Upper lobe of right lung (tissue), 1 donor: ENCODE results near the gene DCAF8L1. TPM values are rescaled to one million over a fixed set of nuclear protein-coding genes. Genes with fewer than 3 reads are reported as not detected.
"Not testable (repeated sequence)": the region's sequence is repeated elsewhere in the genome, so short reads cannot be mapped to it uniquely, and the experiment has no call there.

ENCODE experiments used
- ATAC-seq: fragments of 200-7000 bp; cut with Tn5 transposase; one replicate; pipeline ENCODE4 v1.9.1; 2020; ENCODE audit warnings: mild to moderate bottlenecking, moderate library complexity
- DNase-seq: peaks from one replicate; pipeline ENCODE4 v3.0.0-alpha.2; 2020
- H3K27ac ChIP-seq: fragments of 200-600 bp; one replicate; pipeline ENCODE4 v1.8.0; 2022
- H3K27me3 ChIP-seq: fragments of 200-600 bp; one replicate; pipeline ENCODE4 v1.8.0; 2022; ENCODE audit warnings: mild to moderate bottlenecking
- H3K36me3 ChIP-seq: fragments of 200-600 bp; one replicate; pipeline ENCODE4 v1.8.0; 2022
- H3K4me1 ChIP-seq: fragments of 200-600 bp; one replicate; pipeline ENCODE4 v1.8.0; 2022
- H3K4me3 ChIP-seq: fragments of 200-600 bp; one replicate; pipeline ENCODE4 v1.8.0; 2022; ENCODE audit warnings: mild to moderate bottlenecking
- H3K9me3 ChIP-seq: fragments of 200-600 bp; one replicate; pipeline ENCODE4 v1.8.0; 2022
- CTCF ChIP-seq: fragments of 200-600 bp; IDR thresholded peaks from one replicate; pipeline ENCODE4 v1.8.0; 2022; ENCODE audit warnings: antibody characterized with exemption
- intact Hi-C: fragments of 100-400 bp; cut with DNase I; formaldehyde crosslinking; loops from one replicate; pipeline ENCODE4 v1.11.0; 2022
- total RNA-seq: library from RNA; stranded (reverse); fragmentation: NEBNext Ultra II Directional; extraction: Animal tissue kit (Norgen Biotek cat#: 25700); gene quantifications from one replicate; pipeline ENCODE4 v1.2.1, GENCODE V29; 2021
- donor health status: DM: no; HTN: yes; CAD: no; lungs with severe emphysema.

DCAF8L1 gene
- total RNA-seq, 1 donor from 2014 or later: not detected

- intact Hi-C loops: no loop called here
- DNase-seq (no peak), ATAC-seq (no peak)
- H3K4me3 ChIP-seq: no peak overlapping the region
- no peaks in the 10 kb centered on the region for H3K36me3 ChIP-seq
- H3K27ac ChIP-seq: no peak overlapping the region
- H3K27me3 ChIP-seq: no peaks in the 10 kb centered on the region
- H3K4me1 ChIP-seq: no peaks in the 10 kb centered on the region
- H3K9me3 ChIP-seq: no peaks in the 10 kb centered on the region
- no peak for TF ChIP-seq CTCF
Observed at GRCh38 chrX:27997622-27998021, 16.4 kb upstream of the DCAF8L1 start.

- DNase-seq (no peak), ATAC-seq (no peak)
- H3K36me3 ChIP-seq: no peaks in the 10 kb centered on the region
- no peaks in the 10 kb centered on the region for H3K27me3 ChIP-seq
- intact Hi-C loops: no loop called here
- H3K4me1 ChIP-seq: no peaks in the 10 kb centered on the region
- TF ChIP-seq CTCF: no peak
- H3K27ac ChIP-seq: no peak overlapping the region
- H3K9me3 ChIP-seq: no peaks in the 10 kb centered on the region
- no peak overlapping the region for H3K4me3 ChIP-seq
Observed at GRCh38 chrX:27996132-27996531, 14.9 kb upstream of the DCAF8L1 start.

GRCh38 chrX:27995611-27996010 lies 14.4 kb upstream of the DCAF8L1 start:
- H3K9me3 ChIP-seq: no peaks in the 10 kb centered on the region
- H3K4me3 ChIP-seq: no peak overlapping the region
- no peaks in the 10 kb centered on the region for H3K36me3 ChIP-seq
- H3K27ac ChIP-seq: no peak overlapping the region
- no peak for TF ChIP-seq CTCF
- H3K4me1 ChIP-seq: no peaks in the 10 kb centered on the region
- ATAC-seq: no peak
- no peaks in the 10 kb centered on the region for H3K27me3 ChIP-seq
- intact Hi-C loops: no loop called here
- DNase-seq: no peak

GRCh38 chrX:27987862-27988646 lies 6.8 kb upstream of the DCAF8L1 start:
- no peaks in the 10 kb centered on the region for H3K36me3 ChIP-seq
- DNase-seq: no peak
- H3K4me1 ChIP-seq: no peaks in the 10 kb centered on the region
- intact Hi-C loops: no loop called here
- H3K4me3 ChIP-seq: no peak overlapping the region
- no peak for TF ChIP-seq CTCF
- no peak overlapping the region for H3K27ac ChIP-seq
- no peak for ATAC-seq
- no peaks in the 10 kb centered on the region for H3K9me3 ChIP-seq
- H3K27me3 ChIP-seq: no peaks in the 10 kb centered on the region

GRCh38 chrX:27976934-27977333 lies 4.3 kb downstream of the DCAF8L1 start:
- ATAC-seq, DNase-seq, H3K4me1 ChIP-seq, intact Hi-C loops, H3K4me3 ChIP-seq, H3K9me3 ChIP-seq, H3K27ac ChIP-seq, H3K27me3 ChIP-seq, H3K36me3 ChIP-seq: not testable (repeated sequence)

- no peaks in the 10 kb centered on the region for H3K9me3 ChIP-seq
- H3K4me1 ChIP-seq: no peaks in the 10 kb centered on the region
- DNase-seq (no peak), ATAC-seq (no peak)
- no peaks in the 10 kb centered on the region for H3K27me3 ChIP-seq
- H3K27ac ChIP-seq: no peak overlapping the region
- H3K36me3 ChIP-seq: no peaks in the 10 kb centered on the region
- intact Hi-C loops: no loop called here
- H3K4me3 ChIP-seq: no peak overlapping the region
- no peak for TF ChIP-seq CTCF
Observed at GRCh38 chrX:27976284-27976683, 5.0 kb downstream of the DCAF8L1 start.
